A375 (cell line): ENCODE measurements around the gene CNPY2. TPM values are rescaled to one million over a fixed set of nuclear protein-coding genes. Genes with fewer than 3 reads are reported as not detected.

ENCODE experiments used
- small RNA-seq: library from RNA; depleted of rRNA; stranded (forward); fragments of <200 nt; gene quantifications from one replicate; pipeline ENCODE3, GENCODE V24; 2014
- total RNA-seq: library from RNA; depleted of rRNA; stranded (reverse); fragments of >200 nt; shearing (Covaris generic); gene quantifications from 2 replicates; pipeline ENCODE4 v1.2.3, GENCODE V29; 2014; rRNA removed

CNPY2 gene
- 154 and 163 TPM in 2 replicates for total RNA-seq

GRCh38 chr12:56315622-56316473 is at the start of gene CNPY2:
TSS of gene CNPY2 (minus strand) at chr12:56315988. CDS start at chr12:56315217, 771 bp downstream.

DNA sequence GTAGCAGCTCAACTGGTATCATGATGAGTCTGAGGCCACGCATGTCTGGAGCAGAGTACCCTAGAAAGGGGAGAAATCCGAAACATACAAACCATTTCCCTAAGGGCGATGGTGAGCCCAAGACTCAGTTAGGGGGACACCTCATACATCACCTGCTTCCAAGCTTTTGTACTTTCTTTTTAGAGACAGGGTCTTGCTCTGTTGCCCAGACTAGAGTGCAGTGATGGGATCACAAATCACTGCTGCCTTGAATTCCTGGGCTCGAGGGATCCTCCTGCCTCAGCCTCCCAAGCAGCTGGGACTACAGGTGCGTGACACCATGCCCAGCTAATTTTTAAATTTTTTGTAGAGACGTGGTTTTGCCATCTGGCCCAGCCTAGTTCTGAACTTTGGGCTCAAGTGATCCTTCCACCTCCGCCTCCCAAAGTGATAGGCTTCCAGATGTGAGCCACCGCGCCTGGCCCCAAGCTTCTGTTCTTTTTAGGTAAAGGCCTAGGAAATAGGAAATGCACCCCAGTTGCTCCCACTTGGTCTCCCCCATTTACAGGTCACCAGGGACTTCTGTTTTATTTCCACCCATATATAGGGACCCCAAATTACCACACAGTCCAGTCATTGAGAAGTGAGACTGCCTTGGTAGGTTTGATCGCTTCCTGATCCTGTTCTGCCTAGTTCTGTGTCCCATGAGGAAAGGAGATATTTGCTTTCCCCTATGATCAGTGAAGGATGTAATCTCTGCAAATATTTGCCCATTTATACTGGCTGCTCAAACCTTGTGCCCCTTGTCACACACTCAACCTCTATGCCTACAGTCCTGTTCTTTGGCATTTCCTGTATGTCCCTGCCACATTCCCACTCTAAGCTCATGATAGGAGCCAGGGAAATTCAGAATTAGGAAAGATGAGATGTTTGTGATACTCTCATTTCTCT is 46.6 kb upstream of the CNPY2 start, which contains the start of gene APOF:
TSS of gene APOF (minus strand) at position 728 of the 930 bp plus-strand sequence. CDS start at position 616, 112 bp downstream.

GRCh38 chr12:56359851-56360767 is 44.3 kb upstream of the CNPY2 start, which contains the start of gene STAT2:
TSS of gene STAT2 (minus strand) at chr12:56360107. CDS start at chr12:56356571, 3,536 bp downstream.

DNA sequence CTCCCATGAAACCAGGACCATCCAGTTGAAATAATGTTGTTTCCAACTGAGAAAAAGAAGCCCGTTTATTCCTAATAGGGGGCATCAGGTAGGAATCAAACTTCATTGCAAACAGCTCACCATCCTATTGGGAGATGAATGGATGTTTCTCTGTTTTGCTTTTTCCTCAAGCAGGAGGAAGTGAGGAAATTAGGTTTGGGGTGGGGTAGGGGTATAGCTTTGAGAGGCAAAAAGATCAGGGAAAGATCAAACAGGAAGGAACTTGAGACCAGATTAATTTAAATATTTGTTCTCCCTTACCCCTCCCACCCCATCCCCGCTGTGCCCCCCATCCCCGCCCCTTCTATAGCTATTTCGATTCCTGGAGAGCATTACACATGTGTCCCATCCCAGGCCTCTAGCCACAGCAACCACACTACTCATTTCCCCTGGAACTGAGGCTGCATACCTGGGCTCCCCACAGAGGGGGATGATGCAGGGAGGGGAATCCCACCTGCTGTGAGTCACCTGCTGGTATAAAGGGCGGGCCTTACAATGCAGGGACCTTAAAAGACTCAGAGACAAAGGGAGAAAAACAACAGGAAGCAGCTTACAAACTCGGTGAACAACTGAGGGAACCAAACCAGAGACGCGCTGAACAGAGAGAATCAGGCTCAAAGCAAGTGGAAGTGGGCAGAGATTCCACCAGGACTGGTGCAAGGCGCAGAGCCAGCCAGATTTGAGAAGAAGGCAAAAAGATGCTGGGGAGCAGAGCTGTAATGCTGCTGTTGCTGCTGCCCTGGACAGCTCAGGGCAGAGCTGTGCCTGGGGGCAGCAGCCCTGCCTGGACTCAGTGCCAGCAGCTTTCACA is 22.7 kb upstream of the CNPY2 start, which contains the start of gene IL23A:
TSS of gene IL23A (plus strand) at position 577 of the 850 bp plus-strand sequence. CDS start at position 738, 161 bp downstream.

GRCh38 chr12:56333679-56334489 is 18.1 kb upstream of the CNPY2 start, which contains the start of gene PAN2:
TSS of gene PAN2 (minus strand) at chr12:56334000. CDS start at chr12:56333094, 906 bp downstream.

GRCh38 chr12:56299853-56300643 is 15.7 kb downstream of the CNPY2 start, which contains the start of gene CS:
TSS of gene CS (minus strand) at chr12:56300330. CDS start at chr12:56300201, 129 bp downstream.

DNA sequence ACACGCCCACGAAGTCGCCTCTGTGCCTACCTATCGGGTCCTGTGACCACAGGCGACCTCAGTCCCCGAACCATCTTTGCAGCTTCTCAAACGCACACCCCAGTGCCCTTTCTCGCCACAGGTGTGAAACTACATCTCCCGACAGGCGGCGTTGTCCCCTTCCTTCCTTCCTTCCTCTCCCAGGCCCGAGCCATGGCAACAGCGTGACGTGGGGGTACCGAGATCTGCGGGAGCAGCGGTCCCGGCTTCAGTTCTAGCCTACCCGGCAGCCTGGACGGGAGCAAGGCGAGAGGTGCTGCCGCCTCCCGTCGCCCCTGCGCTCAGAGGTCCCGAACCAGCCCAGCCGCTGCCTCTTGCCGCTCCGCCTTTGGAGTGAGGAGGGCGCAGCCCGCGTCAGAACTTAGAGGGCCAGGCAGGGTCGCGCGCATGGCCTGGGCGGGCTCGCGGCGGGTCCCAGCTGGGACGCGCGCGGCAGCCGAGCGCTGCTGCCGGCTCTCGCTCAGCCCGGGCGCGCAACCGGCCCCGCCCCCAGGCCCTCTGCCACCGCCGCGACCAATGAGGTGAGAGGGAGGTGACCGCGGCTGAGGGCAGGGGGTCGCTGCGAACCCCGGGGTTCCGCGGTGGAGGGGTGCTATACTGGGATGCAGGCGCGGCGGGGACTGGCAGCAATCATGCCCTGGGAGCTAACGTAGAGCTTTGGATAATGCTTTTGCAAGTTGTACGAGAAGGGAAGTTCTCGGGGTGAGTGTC is 48.9 kb downstream of the CNPY2 start, which contains the start of gene COQ10A:
TSS of gene COQ10A (plus strand) at position 250 of the 750 bp plus-strand sequence. CDS start at position 427, 177 bp downstream.

Small RNAs within 50 kb of the gene (small RNA-seq; reads per million reads assigned to genes)
- not detected for gene RNU7-40P

Other genes with a start within 250 kb of the CNPY2 start
- gene ERBB3, start 235.8 kb downstream of the CNPY2 start, total RNA-seq: 156 and 173 TPM in 2 replicates
- 478 and 571 TPM in 2 replicates for gene PA2G4, start 211.4 kb downstream of the CNPY2 start, total RNA-seq
- gene RPL41, start 199.4 kb downstream of the CNPY2 start, total RNA-seq: 7,110 and 8,345 TPM in 2 replicates
- 6.1 and 7.4 TPM in 2 replicates for gene ZC3H10, start 197.7 kb downstream of the CNPY2 start, total RNA-seq
- gene ESYT1, start 187.7 kb downstream of the CNPY2 start, total RNA-seq: 122 and 134 TPM in 2 replicates
- 192 and 196 TPM in 2 replicates for gene MYL6B, start 163.4 kb downstream of the CNPY2 start, total RNA-seq
- 1,070 and 1,254 TPM in 2 replicates for gene MYL6, start 157.6 kb downstream of the CNPY2 start, total RNA-seq
- 44.2 and 50.5 TPM in 2 replicates for gene SMARCC2, start 126.5 kb downstream of the CNPY2 start, total RNA-seq
- gene RNF41, start 94.1 kb downstream of the CNPY2 start, total RNA-seq: 115 and 119 TPM in 2 replicates
- 58.5 and 66.1 TPM in 2 replicates for gene NABP2, start 91.6 kb downstream of the CNPY2 start, total RNA-seq
- gene SLC39A5, start 85.9 kb downstream of the CNPY2 start, total RNA-seq: not detected in 2 replicates
- gene ANKRD52, start 57.6 kb downstream of the CNPY2 start, total RNA-seq: 15.9 and 16.3 TPM in 2 replicates
- gene COQ10A, start 49.0 kb downstream of the CNPY2 start, total RNA-seq: 21.2 and 23.2 TPM in 2 replicates
- gene CS, start 15.7 kb downstream of the CNPY2 start, total RNA-seq: 115 and 119 TPM in 2 replicates
- gene PAN2, start 18.0 kb upstream of the CNPY2 start, total RNA-seq: 38.7 and 58.8 TPM in 2 replicates
- 0.21 and 0.23 TPM in 2 replicates for gene IL23A, start 22.9 kb upstream of the CNPY2 start, total RNA-seq
- gene STAT2, start 44.1 kb upstream of the CNPY2 start, total RNA-seq: 33.0 and 33.2 TPM in 2 replicates
- not detected in 2 replicates for gene APOF, start 46.9 kb upstream of the CNPY2 start, total RNA-seq
- 19.1 and 24.1 TPM in 2 replicates for gene TIMELESS, start 133.4 kb upstream of the CNPY2 start, total RNA-seq
- gene MIP, start 138.7 kb upstream of the CNPY2 start, total RNA-seq: 0.11 TPM in 1 of 2 replicates, not detected in the other
- 4.5 and 4.7 TPM in 2 replicates for gene SPRYD4, start 152.6 kb upstream of the CNPY2 start, total RNA-seq
- 0.37 TPM in 1 of 2 replicates, not detected in the other for gene GLS2, start 172.2 kb upstream of the CNPY2 start, total RNA-seq
- 11.8 and 13.2 TPM in 2 replicates for gene RBMS2, start 205.8 kb upstream of the CNPY2 start, total RNA-seq